CD14-positive monocyte (primary cell): ENCODE results near the gene ADCY7. TPM values are rescaled to one million over a fixed set of nuclear protein-coding genes. Genes with fewer than 3 reads are reported as not detected.

Experiments used
- DNase-seq, 3 donors: peaks; one replicate each; pipeline ENCODE4 v3.0.0-alpha.2; 2011 to 2022
- H2AFZ ChIP-seq: 2 replicates; pipeline ENCODE4 v1.6.0; 2012; ENCODE audit warnings: mild to moderate bottlenecking, low read depth, low read length, inconsistent platforms; ENCODE audit not compliant: insufficient read depth, poor library complexity, severe bottlenecking
- H3K27ac ChIP-seq, 2 donors: 1 replicate in 1 of 2; 2 replicates in 1 of 2; pipeline ENCODE4 v1.5.1; 2012 to 2013; ENCODE audit warnings: low read length in 2 of 2, control low read depth in 1 of 2, inconsistent platforms in 1 of 2, low read depth in 1 of 2, mild to moderate bottlenecking in 1 of 2
- H3K27me3 ChIP-seq, 2 donors: one replicate each; pipeline versions ENCODE4 v1.6.0 to v1.6.1; 2011 to 2013; ENCODE audit warnings: low read length in 2 of 2; ENCODE audit not compliant: control insufficient read depth in 2 of 2, insufficient read depth in 2 of 2
- H3K36me3 ChIP-seq, 2 donors: replicated peaks in 1 of 2; 1 replicate in 1 of 2; 2 replicates in 1 of 2; pipeline versions ENCODE4 v1.5.1 to v1.6.1; 2012 to 2013; ENCODE audit warnings: low read length in 2 of 2, control low read depth in 1 of 2, inconsistent platforms in 1 of 2, mild to moderate bottlenecking in 1 of 2; ENCODE audit not compliant: insufficient read depth in 2 of 2, control insufficient read depth in 1 of 2
- H3K4me1 ChIP-seq, 2 donors: 1 replicate in 1 of 2; 2 replicates in 1 of 2; pipeline versions ENCODE4 v1.5.1 to v1.6.1; 2012 to 2013; ENCODE audit warnings: low read length in 2 of 2, control low read depth in 1 of 2, inconsistent platforms in 1 of 2, mild to moderate bottlenecking in 1 of 2, moderate library complexity in 1 of 2; ENCODE audit not compliant: insufficient read depth in 2 of 2, control insufficient read depth in 1 of 2
- H3K4me2 ChIP-seq: replicated peaks from 2 replicates; pipeline ENCODE3; 2012; ENCODE audit warnings: low read length, moderate library complexity, mild to moderate bottlenecking; ENCODE audit not compliant: poor library complexity, severe bottlenecking; ENCODE audit errors: extremely low read depth
- H3K4me3 ChIP-seq, 3 experiments: fragments of 200-600 bp in 1 of 3; sonication (generic) in 1 of 3; replicated peaks in 1 of 3; 1 replicate in 2 of 3; 2 replicates in 1 of 3; pipeline ENCODE4 v1.5.1; 2011 to 2013; ENCODE audit warnings: low read length in 3 of 3, mild to moderate bottlenecking in 3 of 3, control low read depth in 2 of 3, low read depth in 2 of 3, inconsistent platforms in 1 of 3, moderate library complexity in 1 of 3
- H3K79me2 ChIP-seq: 2 replicates; pipeline ENCODE4 v1.6.0; 2012; ENCODE audit warnings: mild to moderate bottlenecking, control low read depth, inconsistent platforms, low read length, moderate library complexity; ENCODE audit not compliant: insufficient read depth
- H3K9ac ChIP-seq: 2 replicates; pipeline ENCODE4 v1.6.0; 2017; ENCODE audit warnings: low read length, mild to moderate bottlenecking; ENCODE audit not compliant: insufficient read depth, poor library complexity, severe bottlenecking
- H3K9me3 ChIP-seq, 2 donors: replicated peaks in 1 of 2; 1 replicate in 1 of 2; 2 replicates in 1 of 2; pipeline versions ENCODE4 v1.5.1 to v1.6.1; 2012 to 2013; ENCODE audit warnings: low read length in 2 of 2, control low read depth in 1 of 2; ENCODE audit not compliant: control insufficient read depth in 1 of 2, insufficient read depth in 1 of 2
- H4K20me1 ChIP-seq: 2 replicates; pipeline ENCODE4 v1.6.0; 2012; ENCODE audit warnings: mild to moderate bottlenecking, low read length, control low read depth, moderate library complexity; ENCODE audit not compliant: insufficient read depth
- H3K27ac Mint-ChIP-seq, 7 donors: one replicate each; pipeline ENCODE4 v1.8.0; 2020; ENCODE audit warnings: mild to moderate bottlenecking in 7 of 7, mixed read lengths in 7 of 7, moderate library complexity in 6 of 7, inconsistent platforms in 2 of 7
- H3K27me3 Mint-ChIP-seq, 3 donors: one replicate each; pipeline ENCODE4 v1.8.0; 2021 to 2022; ENCODE audit warnings: low read depth in 3 of 3, mild to moderate bottlenecking in 3 of 3, mixed read lengths in 3 of 3, moderate library complexity in 3 of 3, inconsistent platforms in 1 of 3
- H3K36me3 Mint-ChIP-seq, 2 donors: one replicate each; pipeline ENCODE4 v1.8.0; 2020; ENCODE audit warnings: mixed read lengths in 2 of 2, inconsistent platforms in 1 of 2, mild to moderate bottlenecking in 1 of 2
- H3K4me1 Mint-ChIP-seq: one replicate; pipeline ENCODE4 v1.8.0; 2020; ENCODE audit warnings: mild to moderate bottlenecking, mixed read lengths
- H3K4me3 Mint-ChIP-seq, 2 donors: one replicate each; pipeline ENCODE4 v1.8.0; 2020; ENCODE audit warnings: mild to moderate bottlenecking in 2 of 2, mixed read lengths in 2 of 2, moderate library complexity in 1 of 2
- H3K9me3 Mint-ChIP-seq, 7 donors: one replicate each; pipeline ENCODE4 v1.8.0; 2020 to 2022; ENCODE audit warnings: mixed read lengths in 7 of 7, mild to moderate bottlenecking in 6 of 7, moderate library complexity in 6 of 7, inconsistent platforms in 2 of 7
- WGBS: methylation state at CpG from one replicate; pipeline ENCODE4 v1.1.5; 2013; ENCODE audit warnings: missing lambda C conversion rate; ENCODE audit not compliant: insufficient coverage; 5-methylcytosine and 5-hydroxymethylcytosine counted together
- intact Hi-C, 2 donors: fragments of 100-400 bp; cut with micrococcal nuclease; formaldehyde crosslinking; loops; one replicate each; pipeline versions ENCODE4 v1.15.0 to v1.15.1; 2023
- polyA plus RNA-seq, 3 donors: library from polyadenylated mRNA; depleted of rRNA in 1 of 3; unstranded in 2 of 3; stranded (reverse) in 1 of 3; fragments of 300-500 nt in 2 of 3; fragments of >200 nt in 1 of 3; fragmentation: Illumina TruSeq in 2 of 3; gene quantifications; 1 replicate in 2 of 3; 2 replicates in 1 of 3; pipeline ENCODE4 v1.2.3, GENCODE V29; 2012 to 2021
- TF ChIP-seq, protein P1 (sequence below): fragments of 200-600 bp; IDR thresholded peaks from one replicate; pipeline ENCODE4 v1.8.0; 2022; ENCODE audit warnings: antibody characterized with exemption, mild to moderate bottlenecking

ADCY7 gene
- polyA plus RNA-seq, 3 donors = 53.1 to 230 (median 91.5) TPM

- Histone ChIP-seq H3K4me2 (peak overlapping the region; percentile 97), H4K20me1 (peaks cover 14% of the 10 kb centered on the region), H3K79me2 (peaks cover 98% of the 10 kb centered on the region), H3K9ac (peak overlapping the region; percentile 86), H3K27me3 (no peaks in the 10 kb centered on the region), H2AFZ (no peak overlapping the region), H3K4me3 (peak overlapping the region; percentile 6 to 86 (median 12)), H3K4me1 (peaks cover 95% of the 10 kb centered on the region in 2 donors), H3K9me3 (no peaks in the 10 kb centered on the region), H3K27ac (peak overlapping the region; percentile 93 to 97), H3K36me3 (no peaks in the 10 kb centered on the region)
- Mint-ChIP-seq H3K27ac (peak overlapping the region; percentile 98 to 100 (median 100)), H3K27me3 (no peaks in the 10 kb centered on the region), H3K9me3 (peaks cover 0 to 4% (median 0%) of the 10 kb centered on the region in 7 donors), H3K4me3 (peak overlapping the region; percentile 99 to 100), H3K4me1 (peaks cover 88% of the 10 kb centered on the region), H3K36me3 (peaks cover 12 to 44% of the 10 kb centered on the region in 2 donors)
- WGBS = no CpG with 5 or more reads among the region's 4 CpGs
- intact Hi-C loops = loop anchor here (5.0 to 10.0 kb wide), 3 partner anchors 182 to 465 kb away; partner anchors contain the start of genes CYLD (in 1 of the 2) and NOD2 (in 1 of the 2)
- TF ChIP-seq, protein P1, sequence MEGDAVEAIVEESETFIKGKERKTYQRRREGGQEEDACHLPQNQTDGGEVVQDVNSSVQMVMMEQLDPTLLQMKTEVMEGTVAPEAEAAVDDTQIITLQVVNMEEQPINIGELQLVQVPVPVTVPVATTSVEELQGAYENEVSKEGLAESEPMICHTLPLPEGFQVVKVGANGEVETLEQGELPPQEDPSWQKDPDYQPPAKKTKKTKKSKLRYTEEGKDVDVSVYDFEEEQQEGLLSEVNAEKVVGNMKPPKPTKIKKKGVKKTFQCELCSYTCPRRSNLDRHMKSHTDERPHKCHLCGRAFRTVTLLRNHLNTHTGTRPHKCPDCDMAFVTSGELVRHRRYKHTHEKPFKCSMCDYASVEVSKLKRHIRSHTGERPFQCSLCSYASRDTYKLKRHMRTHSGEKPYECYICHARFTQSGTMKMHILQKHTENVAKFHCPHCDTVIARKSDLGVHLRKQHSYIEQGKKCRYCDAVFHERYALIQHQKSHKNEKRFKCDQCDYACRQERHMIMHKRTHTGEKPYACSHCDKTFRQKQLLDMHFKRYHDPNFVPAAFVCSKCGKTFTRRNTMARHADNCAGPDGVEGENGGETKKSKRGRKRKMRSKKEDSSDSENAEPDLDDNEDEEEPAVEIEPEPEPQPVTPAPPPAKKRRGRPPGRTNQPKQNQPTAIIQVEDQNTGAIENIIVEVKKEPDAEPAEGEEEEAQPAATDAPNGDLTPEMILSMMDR = no peak
- peak; percentile 44 to 77 (median 66) for DNase-seq
These were observed 10.6 kb downstream of the ADCY7 start for GRCh38 chr16:50276801-50277555.

DNA sequence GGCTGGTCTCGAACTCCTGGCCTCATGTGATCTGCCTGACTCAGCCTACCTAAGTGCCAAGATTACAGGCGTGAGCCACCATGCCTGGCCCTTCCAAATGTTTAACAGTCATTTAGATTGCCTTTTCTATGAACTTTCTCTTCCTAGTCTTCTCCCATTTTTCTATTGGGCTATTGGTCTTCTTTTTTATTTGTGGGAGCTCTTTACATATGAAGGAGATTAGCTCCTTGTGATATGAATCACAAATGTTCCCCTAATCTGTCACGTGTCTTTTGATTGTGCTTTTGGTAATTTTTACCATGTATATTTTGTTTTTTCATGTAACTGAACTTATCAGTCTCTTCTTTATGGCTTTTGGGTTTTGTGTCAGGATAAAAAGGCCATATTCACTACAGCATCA is 11.9 kb downstream of the ADCY7 start:
- peaks cover 0 to 4% (median 0%) of the 10 kb centered on the region in 7 donors for H3K9me3 Mint-ChIP-seq
- peaks cover 26% of the 10 kb centered on the region for H4K20me1 ChIP-seq
- intact Hi-C loops = loop anchor here (5.0 to 10.0 kb wide), 3 partner anchors 183 to 464 kb away; partner anchors contain the start of genes CYLD (in 1 of the 2) and NOD2 (in 1 of the 2)

More for the DNA sequence above, 11.9 kb downstream of the ADCY7 start:
- Histone ChIP-seq H3K9me3 (no peaks in the 10 kb centered on the region), H3K36me3 (no peaks in the 10 kb centered on the region), H3K9ac (peak overlapping the region; percentile 30), H3K79me2 (peaks cover 98% of the 10 kb centered on the region), H3K4me3 (peak overlapping the region in 1 of 3 experiments; percentile 86), H3K27ac (peak overlapping the region; percentile 93 to 97), H2AFZ (no peak overlapping the region), H3K27me3 (no peaks in the 10 kb centered on the region), H3K4me1 (peaks cover 95% of the 10 kb centered on the region in 2 donors), H3K4me2 (peak overlapping the region; percentile 97)
- H3K27ac Mint-ChIP-seq = peak overlapping the region; percentile 98 to 100 (median 100)
- H3K4me1 Mint-ChIP-seq = peaks cover 87% of the 10 kb centered on the region
- TF ChIP-seq, protein P1 = no peak
- H3K4me3 Mint-ChIP-seq = peak overlapping the region in 1 of 2 donors; percentile 78
- no peaks in the 10 kb centered on the region for H3K27me3 Mint-ChIP-seq
- H3K36me3 Mint-ChIP-seq = peaks cover 12 to 45% of the 10 kb centered on the region in 2 donors
- DNase-seq = no peak
- WGBS = 85% methylated on average over 2 of the region's 3 CpGs
